CD4-positive, alpha-beta T cell (primary cell): ENCODE results near the gene ESYT1. TPM values are rescaled to one million over a fixed set of nuclear protein-coding genes. Genes with fewer than 3 reads are reported as not detected.

Experiments
- ATAC-seq: fragments of 200-7000 bp; cut with Tn5 transposase; one replicate; pipeline ENCODE4 v1.10.0; 2022; ENCODE audit warnings: mild to moderate bottlenecking; ENCODE audit not compliant: poor library complexity
- CTCF ChIA-PET: fragments of 350-600 bp; sonication (Branson Sonifier 250); formaldehyde crosslinking; loops from one replicate; lab custom pipeline; 2021; ENCODE audit warnings: antibody characterized with exemption, inconsistent platforms; lab: Charles Lee
- POLR2A ChIA-PET: fragments of 350-600 bp; sonication (Branson Sonifier 250); formaldehyde crosslinking; loops from one replicate; lab custom pipeline; 2021; ENCODE audit warnings: antibody characterized with exemption, inconsistent platforms; lab: Charles Lee
- DNase-seq, 14 experiments: peaks; one replicate each; pipeline ENCODE4 v3.0.0-alpha.2; 2013 to 2020; ENCODE audit warnings: mixed read lengths in 2 of 14
- H3K27ac ChIP-seq, 2 donors: one replicate each; pipeline versions ENCODE4 v1.5.1 to v1.7.0; 2013; ENCODE audit warnings: low read length in 2 of 2, low read depth in 1 of 2, mild to moderate bottlenecking in 1 of 2
- H3K27me3 ChIP-seq, 2 experiments: 1 replicate in 1 of 2; 2 replicates in 1 of 2; pipeline versions ENCODE4 v1.6.1 to v1.7.0; 2013; ENCODE audit warnings: low read length in 2 of 2, control low read depth in 1 of 2, mild to moderate bottlenecking in 1 of 2, moderate library complexity in 1 of 2; ENCODE audit not compliant: insufficient read depth in 2 of 2, control insufficient read depth in 1 of 2
- H3K36me3 ChIP-seq: one replicate; pipeline ENCODE4 v1.6.1; 2013; ENCODE audit warnings: low read length, control low read depth; ENCODE audit not compliant: insufficient read depth
- H3K4me1 ChIP-seq: one replicate; pipeline ENCODE4 v1.6.1; 2013; ENCODE audit warnings: low read length, control low read depth; ENCODE audit not compliant: insufficient read depth
- H3K4me3 ChIP-seq: one replicate; pipeline ENCODE4 v1.5.1; 2013; ENCODE audit warnings: mild to moderate bottlenecking, low read length, moderate library complexity
- H3K9me3 ChIP-seq, 2 experiments: 1 replicate in 1 of 2; 2 replicates in 1 of 2; pipeline versions ENCODE4 v1.6.1 to v1.7.0; 2013; ENCODE audit warnings: low read length in 2 of 2, mild to moderate bottlenecking in 2 of 2, control low read depth in 1 of 2, moderate library complexity in 1 of 2; ENCODE audit not compliant: control insufficient read depth in 1 of 2, insufficient read depth in 1 of 2
- H3K27ac Mint-ChIP-seq: one replicate; pipeline ENCODE4 v1.8.0; 2020; ENCODE audit warnings: mixed read lengths
- H3K27me3 Mint-ChIP-seq: one replicate; pipeline ENCODE4 v1.8.0; 2021; ENCODE audit warnings: mixed read lengths
- H3K36me3 Mint-ChIP-seq: one replicate; pipeline ENCODE4 v1.8.0; 2021; ENCODE audit warnings: low read depth, mixed read lengths
- H3K4me1 Mint-ChIP-seq: one replicate; pipeline ENCODE4 v1.8.0; 2021; ENCODE audit warnings: low read depth, mixed read lengths
- H3K4me3 Mint-ChIP-seq: one replicate; pipeline ENCODE4 v1.8.0; 2020; ENCODE audit warnings: mild to moderate bottlenecking, mixed read lengths
- H3K9me3 Mint-ChIP-seq: one replicate; pipeline ENCODE4 v1.8.0; 2020; ENCODE audit warnings: mixed read lengths
- intact Hi-C, 2 experiments: fragments of 100-400 bp; cut with DNase I in 1 of 2; cut with micrococcal nuclease in 1 of 2; formaldehyde crosslinking; loops; one replicate each; pipeline versions ENCODE4 v1.15.1 to v1.9.0; 2023 to 2025; cut with DNase I, micrococcal nuclease
- total RNA-seq, 174 experiments: library from RNA in 2 of 174; stranded (reverse) in 2 of 174; gene quantifications; one replicate each; pipeline ENCODE4 v1.2.3 and lab custom pipeline; 2021 to 2026
- TF ChIP-seq, protein P1 (sequence below): fragments of 200-600 bp; IDR thresholded peaks from one replicate; pipeline ENCODE4 v1.8.0; 2022; ENCODE audit warnings: antibody characterized with exemption, mild to moderate bottlenecking

ESYT1 gene
- total RNA-seq, 2 experiments from 2014 or later, result 88.5 to 90.3 TPM

GRCh38 chr12:56178347-56178746, 50.3 kb downstream of the ESYT1 start:
- no peak overlapping the region for H3K27ac Mint-ChIP-seq
- POLR2A ChIA-PET, result interaction anchor here (0.8 to 0.9 kb wide), 2 partner anchors 11 to 20 kb away, joined by 3 to 4 read pairs; partner anchors contain the start of genes MYL6 and SMARCC2
- no peaks in the 10 kb centered on the region for H3K27me3 Mint-ChIP-seq

DNA sequence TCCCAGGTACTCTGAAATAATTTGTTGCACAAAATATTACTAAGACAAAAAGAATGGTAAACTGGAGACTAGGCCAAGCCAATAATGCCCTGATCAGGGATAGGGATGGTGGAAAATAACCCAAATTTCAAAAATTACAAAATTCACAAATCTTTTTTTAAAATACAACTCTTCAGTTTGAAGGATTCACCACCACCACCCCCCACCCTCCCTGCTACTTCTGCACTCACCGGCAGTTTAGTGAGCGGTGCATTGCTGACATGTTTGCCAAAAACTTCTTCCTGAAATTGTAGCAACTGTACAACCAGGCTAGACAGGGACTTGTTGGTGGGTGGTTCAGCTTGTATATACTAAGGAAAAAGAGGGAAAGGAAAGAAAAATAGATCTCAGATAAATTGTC, 58.9 kb downstream of the ESYT1 start:
- CTCF ChIA-PET, result interaction anchor here (3.9 to 4.7 kb wide), 2 partner anchors 26 to 60 kb away, joined by 42 to 138 read pairs; partner anchors contain the start of gene ESYT1
- intact Hi-C loops, result loop anchor here in 1 of 2 experiments (5.0 kb wide), 2 partner anchors 35 to 445 kb away; partner anchors contain the start of genes GDF11 and MYL6B
- ATAC-seq (no peak), DNase-seq (no peak)
- H3K4me1 ChIP-seq, result peaks cover 33% of the 10 kb centered on the region
- H3K9me3 Mint-ChIP-seq, result no peaks in the 10 kb centered on the region
- H3K4me3 ChIP-seq, result no peak overlapping the region
- TF ChIP-seq, protein P1, sequence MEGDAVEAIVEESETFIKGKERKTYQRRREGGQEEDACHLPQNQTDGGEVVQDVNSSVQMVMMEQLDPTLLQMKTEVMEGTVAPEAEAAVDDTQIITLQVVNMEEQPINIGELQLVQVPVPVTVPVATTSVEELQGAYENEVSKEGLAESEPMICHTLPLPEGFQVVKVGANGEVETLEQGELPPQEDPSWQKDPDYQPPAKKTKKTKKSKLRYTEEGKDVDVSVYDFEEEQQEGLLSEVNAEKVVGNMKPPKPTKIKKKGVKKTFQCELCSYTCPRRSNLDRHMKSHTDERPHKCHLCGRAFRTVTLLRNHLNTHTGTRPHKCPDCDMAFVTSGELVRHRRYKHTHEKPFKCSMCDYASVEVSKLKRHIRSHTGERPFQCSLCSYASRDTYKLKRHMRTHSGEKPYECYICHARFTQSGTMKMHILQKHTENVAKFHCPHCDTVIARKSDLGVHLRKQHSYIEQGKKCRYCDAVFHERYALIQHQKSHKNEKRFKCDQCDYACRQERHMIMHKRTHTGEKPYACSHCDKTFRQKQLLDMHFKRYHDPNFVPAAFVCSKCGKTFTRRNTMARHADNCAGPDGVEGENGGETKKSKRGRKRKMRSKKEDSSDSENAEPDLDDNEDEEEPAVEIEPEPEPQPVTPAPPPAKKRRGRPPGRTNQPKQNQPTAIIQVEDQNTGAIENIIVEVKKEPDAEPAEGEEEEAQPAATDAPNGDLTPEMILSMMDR, result no peak
- no peaks in the 10 kb centered on the region for H3K27me3 ChIP-seq
- peaks cover 5% of the 10 kb centered on the region for H3K27me3 Mint-ChIP-seq
- H3K4me1 Mint-ChIP-seq, result peaks cover 35% of the 10 kb centered on the region
- peaks cover 74% of the 10 kb centered on the region for H3K36me3 Mint-ChIP-seq
- no peak overlapping the region for H3K27ac ChIP-seq
- H3K27ac Mint-ChIP-seq, result peak overlapping the region; percentile 99
- H3K4me3 Mint-ChIP-seq, result peak overlapping the region; percentile 70
- peaks cover 48% of the 10 kb centered on the region for H3K36me3 ChIP-seq
- POLR2A ChIA-PET, result interaction anchor here (4.1 kb wide), 1 partner anchor 59 kb away, joined by 113 read pairs; the partner anchor contains the start of gene ESYT1
- H3K9me3 ChIP-seq, result no peaks in the 10 kb centered on the region

More at GRCh38 chr12:56178347-56178746, 50.3 kb downstream of the ESYT1 start:
- DNase-seq (no peak), ATAC-seq (no peak)
- no peaks in the 10 kb centered on the region for H3K4me1 Mint-ChIP-seq
- no peak overlapping the region for H3K4me3 ChIP-seq
- H3K4me1 ChIP-seq, result no peaks in the 10 kb centered on the region
- intact Hi-C loops, result no loop called here
- TF ChIP-seq, protein P1, result no peak
- no peaks in the 10 kb centered on the region for H3K27me3 ChIP-seq
- no peak overlapping the region for H3K4me3 Mint-ChIP-seq
- H3K36me3 ChIP-seq, result peaks cover 77% of the 10 kb centered on the region
- no peaks in the 10 kb centered on the region for H3K9me3 Mint-ChIP-seq
- CTCF ChIA-PET, result interaction anchor here (1.0 to 2.3 kb wide), 3 partner anchors 11 to 52 kb away, joined by 3 to 6 read pairs (median 4); partner anchors contain the start of gene SMARCC2
- H3K27ac ChIP-seq, result no peak overlapping the region
- no peaks in the 10 kb centered on the region for H3K9me3 ChIP-seq
- H3K36me3 Mint-ChIP-seq, result peaks cover 87% of the 10 kb centered on the region

GRCh38 chr12:56188131-56188777, 60.2 kb downstream of the ESYT1 start:
- Histone ChIP-seq H3K4me1 (peaks cover 33% of the 10 kb centered on the region), H3K27ac (peak overlapping the region; percentile 65 to 75), H3K4me3 (peak overlapping the region; percentile 96), H3K36me3 (peaks cover 37% of the 10 kb centered on the region), H3K9me3 (no peaks in the 10 kb centered on the region), H3K27me3 (no peaks in the 10 kb centered on the region)
- H3K9me3 Mint-ChIP-seq, result no peaks in the 10 kb centered on the region
- H3K36me3 Mint-ChIP-seq, result peaks cover 65% of the 10 kb centered on the region
- ChIA-PET CTCF (interaction anchor here (0.6 to 4.7 kb wide), 8 partner anchors 13 to 83 kb away, joined by 3 to 138 read pairs (median 20); partner anchors contain the start of genes ESYT1, MYL6B, RPL41 and ZC3H10), POLR2A (interaction anchor here (0.7 to 4.1 kb wide), 16 partner anchors 12 to 450 kb away, joined by 3 to 116 read pairs (median 10); partner anchors contain the start of genes COQ10A, ESYT1, MYL6 and MYL6B)
- H3K4me3 Mint-ChIP-seq, result peak overlapping the region; percentile 96
- TF ChIP-seq, protein P1, result no peak
- peak in 3 of 14 experiments; percentile 19 to 37 (median 25) for DNase-seq
- intact Hi-C loops, result loop anchor here (1.0 to 5.0 kb wide), 9 partner anchors 27 to 446 kb away; partner anchors contain the start of genes MYL6B (in 2 of the 2), GDF11 (in 1 of the 2) and ZC3H10 (in 1 of the 2)
- H3K4me1 Mint-ChIP-seq, result peaks cover 44% of the 10 kb centered on the region
- peaks cover 5% of the 10 kb centered on the region for H3K27me3 Mint-ChIP-seq
- ATAC-seq, result no peak
- H3K27ac Mint-ChIP-seq, result peak overlapping the region; percentile 99
